Liver (tissue), 9 donors: ENCODE data around the gene TMPRSS9. TPM values are rescaled to one million over a fixed set of nuclear protein-coding genes. Genes with fewer than 3 reads are reported as not detected.

ENCODE experiments used
- DNase-seq: peaks from one replicate; pipeline ENCODE4 v3.0.0-alpha.2; 2017; ENCODE audit warnings: low spot score
- H3K27ac ChIP-seq, 2 donors: one replicate each; pipeline ENCODE4 v1.7.0; 2013; ENCODE audit warnings: inconsistent platforms in 2 of 2, low read length in 2 of 2, control low read depth in 1 of 2, low read depth in 1 of 2, mild to moderate bottlenecking in 1 of 2
- H3K27me3 ChIP-seq, 4 donors: one replicate each; pipeline versions ENCODE4 v1.6.1 to v1.7.0; 2013; ENCODE audit warnings: low read length in 3 of 4, inconsistent platforms in 1 of 4, mild to moderate bottlenecking in 1 of 4, moderate library complexity in 1 of 4; ENCODE audit not compliant: control insufficient read depth in 4 of 4, insufficient read depth in 4 of 4
- H3K36me3 ChIP-seq, 4 donors: one replicate each; pipeline versions ENCODE4 v1.6.1 to v1.7.0; 2013; ENCODE audit warnings: low read length in 3 of 4, mild to moderate bottlenecking in 3 of 4, low read depth in 1 of 4, moderate library complexity in 1 of 4; ENCODE audit not compliant: control insufficient read depth in 4 of 4, insufficient read depth in 3 of 4
- H3K4me1 ChIP-seq, 4 donors: one replicate each; pipeline versions ENCODE4 v1.6.1 to v1.7.0; 2013; ENCODE audit warnings: low read length in 3 of 4, mild to moderate bottlenecking in 3 of 4, moderate library complexity in 1 of 4; ENCODE audit not compliant: control insufficient read depth in 4 of 4, insufficient read depth in 4 of 4
- H3K4me3 ChIP-seq, 3 donors: one replicate each; pipeline versions ENCODE4 v1.6.1 to v1.7.0; 2013; ENCODE audit warnings: low read length in 3 of 3, control low read depth in 1 of 3, low read depth in 1 of 3, mild to moderate bottlenecking in 1 of 3
- H3K9ac ChIP-seq, 2 donors: one replicate each; pipeline ENCODE4 v1.7.0; 2013; ENCODE audit warnings: low read length in 2 of 2, mild to moderate bottlenecking in 2 of 2, moderate library complexity in 2 of 2, control low read depth in 1 of 2, low read depth in 1 of 2
- H3K9me3 ChIP-seq, 4 donors: one replicate each; pipeline versions ENCODE4 v1.6.1 to v1.7.0; 2013; ENCODE audit warnings: low read length in 3 of 4; ENCODE audit not compliant: control insufficient read depth in 4 of 4
- EGR1 ChIP-seq, 2 donors: IDR thresholded peaks; 2 replicates each; pipeline ENCODE4 v1.6.1; 2016 to 2018; ENCODE audit warnings: antibody characterized with exemption in 2 of 2, low read depth in 2 of 2
- FOXA1 ChIP-seq: IDR thresholded peaks from 2 replicates; pipeline ENCODE4 v1.6.1; 2016; ENCODE audit warnings: antibody characterized with exemption
- GABPA ChIP-seq, 2 donors: IDR thresholded peaks in 1 of 2; conservative IDR thresholded peaks in 1 of 2; 2 replicates each; pipeline ENCODE4 v1.6.1; 2016; ENCODE audit warnings: antibody characterized with exemption in 2 of 2, mild to moderate bottlenecking in 1 of 2, moderate library complexity in 1 of 2
- HNF4G ChIP-seq: IDR thresholded peaks from 2 replicates; pipeline ENCODE4 v1.6.1; 2016; ENCODE audit warnings: antibody characterized with exemption
- JUND ChIP-seq, 2 donors: IDR thresholded peaks; 2 replicates each; pipeline ENCODE4 v1.6.1; 2016; ENCODE audit warnings: antibody characterized with exemption in 2 of 2
- RAD21 ChIP-seq, 2 donors: IDR thresholded peaks; 2 replicates each; pipeline ENCODE4 v1.6.1; 2016; ENCODE audit warnings: antibody characterized with exemption in 2 of 2, mild to moderate bottlenecking in 2 of 2
- SP1 ChIP-seq: IDR thresholded peaks from 2 replicates; pipeline ENCODE4 v1.6.1; 2018; ENCODE audit warnings: antibody characterized with exemption, mild to moderate bottlenecking
- TAF1 ChIP-seq: conservative IDR thresholded peaks from 2 replicates; pipeline ENCODE4 v1.6.1; 2016; ENCODE audit warnings: antibody characterized with exemption, mild to moderate bottlenecking
- YY1 ChIP-seq: IDR thresholded peaks from 2 replicates; pipeline ENCODE4 v1.6.1; 2016; ENCODE audit warnings: antibody characterized with exemption, mild to moderate bottlenecking
- WGBS: extraction: QIAGEN DNeasy Blood & Tissue Kit; methylation state at CpG from one replicate; pipeline ENCODE4 v1.1.7; 2013; 5-methylcytosine and 5-hydroxymethylcytosine counted together
- polyA plus RNA-seq, 2 donors: library from polyadenylated mRNA; stranded (reverse) in 1 of 2; unstranded in 1 of 2; fragments of 200-250 nt in 1 of 2; fragments of >200 nt in 1 of 2; fragmentation: Nextera tagmentation in 1 of 2; extraction: Ambion mirVana in 1 of 2; gene quantifications; one replicate each; pipeline versions ENCODE4 v1.2.1 to v1.2.3, GENCODE V29; 2013 to 2015
- total RNA-seq, 2 donors: library from RNA; depleted of rRNA; stranded (reverse); fragments of >200 nt; gene quantifications; one replicate each; pipeline ENCODE4 v1.2.3, GENCODE V29; 2014
- TF ChIP-seq, protein P1 (sequence below): fragments of 150-350 bp; IDR thresholded peaks from 2 replicates; pipeline ENCODE4 v1.5.1; 2017; ENCODE audit warnings: improper control_type of control experiment, low read depth, low read length; ENCODE audit not compliant: missing input control
- TF ChIP-seq, protein P2 (sequence below): IDR thresholded peaks from 2 replicates; pipeline ENCODE4 v1.6.1; 2016; ENCODE audit warnings: antibody characterized with exemption, mild to moderate bottlenecking
- donor health status: healthy.
- donor health status: healthy.
- donor health status: healthy.
- donor health status: healthy.
- donor health status: healthy.

Gene TMPRSS9
- total and polyA plus RNA-seq, 4 donors, result 0.39 to 24.8 (median 1.5) TPM

DNA sequence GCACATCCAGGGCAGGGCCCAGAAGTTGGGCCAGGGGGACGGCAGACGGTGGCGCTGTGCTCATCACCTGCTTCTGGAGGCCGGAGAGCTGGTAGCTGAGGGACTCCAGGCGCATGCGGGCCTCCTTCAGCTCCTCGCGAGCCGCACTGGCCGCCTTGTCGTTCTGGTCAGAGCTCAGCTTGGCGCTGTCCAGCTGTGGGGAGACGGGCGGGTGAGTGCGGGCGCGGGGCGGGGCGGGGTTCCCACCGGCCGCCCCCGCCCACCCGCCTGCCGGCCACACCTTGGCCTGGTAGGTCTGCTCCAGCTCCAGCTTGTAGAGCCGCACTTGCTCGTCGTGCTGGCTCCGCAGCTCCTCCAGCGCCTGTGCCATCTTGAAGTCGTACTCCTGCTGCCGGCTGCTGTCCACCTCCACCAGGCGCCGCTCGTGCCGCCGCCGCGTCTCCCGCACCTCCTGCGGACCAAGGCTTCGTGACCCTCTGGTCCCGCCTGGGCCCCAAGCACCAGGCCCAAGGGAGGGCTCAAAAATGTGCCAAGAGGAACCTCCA, 74.7 kb downstream of the TMPRSS9 start:
- Histone ChIP-seq H3K4me3 (no peak overlapping the region), H3K36me3 (peaks cover 0 to 22% (median 8%) of the 10 kb centered on the region in 4 donors), H3K9me3 (no peaks in the 10 kb centered on the region), H3K4me1 (no peaks in the 10 kb centered on the region), H3K27ac (no peak overlapping the region), H3K27me3 (no peaks in the 10 kb centered on the region), H3K9ac (no peak overlapping the region)
- no peak for TF ChIP-seq JUND (IDR thresholded peaks at IDR 0.05)
- TF ChIP-seq, protein P1, sequence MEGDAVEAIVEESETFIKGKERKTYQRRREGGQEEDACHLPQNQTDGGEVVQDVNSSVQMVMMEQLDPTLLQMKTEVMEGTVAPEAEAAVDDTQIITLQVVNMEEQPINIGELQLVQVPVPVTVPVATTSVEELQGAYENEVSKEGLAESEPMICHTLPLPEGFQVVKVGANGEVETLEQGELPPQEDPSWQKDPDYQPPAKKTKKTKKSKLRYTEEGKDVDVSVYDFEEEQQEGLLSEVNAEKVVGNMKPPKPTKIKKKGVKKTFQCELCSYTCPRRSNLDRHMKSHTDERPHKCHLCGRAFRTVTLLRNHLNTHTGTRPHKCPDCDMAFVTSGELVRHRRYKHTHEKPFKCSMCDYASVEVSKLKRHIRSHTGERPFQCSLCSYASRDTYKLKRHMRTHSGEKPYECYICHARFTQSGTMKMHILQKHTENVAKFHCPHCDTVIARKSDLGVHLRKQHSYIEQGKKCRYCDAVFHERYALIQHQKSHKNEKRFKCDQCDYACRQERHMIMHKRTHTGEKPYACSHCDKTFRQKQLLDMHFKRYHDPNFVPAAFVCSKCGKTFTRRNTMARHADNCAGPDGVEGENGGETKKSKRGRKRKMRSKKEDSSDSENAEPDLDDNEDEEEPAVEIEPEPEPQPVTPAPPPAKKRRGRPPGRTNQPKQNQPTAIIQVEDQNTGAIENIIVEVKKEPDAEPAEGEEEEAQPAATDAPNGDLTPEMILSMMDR, result no peak
- no peak for TF ChIP-seq YY1
- no peak for DNase-seq
- WGBS, result 96% methylated on average over 42 of the region's 42 CpGs

DNA sequence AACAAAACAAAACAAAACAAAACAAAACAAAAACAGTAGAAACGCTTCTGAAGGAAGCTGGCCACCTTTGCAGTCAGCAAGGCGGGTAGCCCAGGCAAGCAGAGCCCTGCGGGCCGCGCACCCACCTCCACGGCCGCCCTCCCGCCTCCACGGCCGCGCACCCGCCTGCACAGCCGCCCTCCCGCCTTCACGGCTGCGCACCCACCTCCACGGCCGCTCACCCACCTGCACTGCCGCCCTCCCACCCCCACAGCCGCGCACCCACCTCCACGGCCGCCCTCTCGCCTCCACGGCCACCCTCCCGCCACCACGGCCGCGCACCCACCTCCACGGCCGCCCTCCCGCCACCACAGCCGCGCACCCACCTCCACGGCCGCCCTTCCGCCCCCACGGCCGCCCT, 76.3 kb downstream of the TMPRSS9 start:
- Histone ChIP-seq H3K27ac (no peak overlapping the region), H3K9me3 (no peaks in the 10 kb centered on the region), H3K36me3 (peaks cover 0 to 21% (median 10%) of the 10 kb centered on the region in 4 donors), H3K27me3 (no peaks in the 10 kb centered on the region), H3K4me1 (no peaks in the 10 kb centered on the region), H3K9ac (no peak overlapping the region), H3K4me3 (no peak overlapping the region)
- no peak for DNase-seq
- 98% methylated on average over 39 of the region's 39 CpGs for WGBS
- no peak for TF ChIP-seq SP1
- no peak for TF ChIP-seq GABPA (IDR thresholded peaks at IDR 0.05 in 1 of 2, conservative IDR thresholded peaks at IDR 0.05 in 1 of 2)
- no peak for TF ChIP-seq EGR1 (IDR thresholded peaks at IDR 0.05; ENCODE audit: low read depth in 2 of 2)
- TF ChIP-seq, protein P2, sequence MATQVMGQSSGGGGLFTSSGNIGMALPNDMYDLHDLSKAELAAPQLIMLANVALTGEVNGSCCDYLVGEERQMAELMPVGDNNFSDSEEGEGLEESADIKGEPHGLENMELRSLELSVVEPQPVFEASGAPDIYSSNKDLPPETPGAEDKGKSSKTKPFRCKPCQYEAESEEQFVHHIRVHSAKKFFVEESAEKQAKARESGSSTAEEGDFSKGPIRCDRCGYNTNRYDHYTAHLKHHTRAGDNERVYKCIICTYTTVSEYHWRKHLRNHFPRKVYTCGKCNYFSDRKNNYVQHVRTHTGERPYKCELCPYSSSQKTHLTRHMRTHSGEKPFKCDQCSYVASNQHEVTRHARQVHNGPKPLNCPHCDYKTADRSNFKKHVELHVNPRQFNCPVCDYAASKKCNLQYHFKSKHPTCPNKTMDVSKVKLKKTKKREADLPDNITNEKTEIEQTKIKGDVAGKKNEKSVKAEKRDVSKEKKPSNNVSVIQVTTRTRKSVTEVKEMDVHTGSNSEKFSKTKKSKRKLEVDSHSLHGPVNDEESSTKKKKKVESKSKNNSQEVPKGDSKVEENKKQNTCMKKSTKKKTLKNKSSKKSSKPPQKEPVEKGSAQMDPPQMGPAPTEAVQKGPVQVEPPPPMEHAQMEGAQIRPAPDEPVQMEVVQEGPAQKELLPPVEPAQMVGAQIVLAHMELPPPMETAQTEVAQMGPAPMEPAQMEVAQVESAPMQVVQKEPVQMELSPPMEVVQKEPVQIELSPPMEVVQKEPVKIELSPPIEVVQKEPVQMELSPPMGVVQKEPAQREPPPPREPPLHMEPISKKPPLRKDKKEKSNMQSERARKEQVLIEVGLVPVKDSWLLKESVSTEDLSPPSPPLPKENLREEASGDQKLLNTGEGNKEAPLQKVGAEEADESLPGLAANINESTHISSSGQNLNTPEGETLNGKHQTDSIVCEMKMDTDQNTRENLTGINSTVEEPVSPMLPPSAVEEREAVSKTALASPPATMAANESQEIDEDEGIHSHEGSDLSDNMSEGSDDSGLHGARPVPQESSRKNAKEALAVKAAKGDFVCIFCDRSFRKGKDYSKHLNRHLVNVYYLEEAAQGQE, result no peak
- no peak for TF ChIP-seq HNF4G
- TF ChIP-seq TAF1, result no peak
- TF ChIP-seq FOXA1, result no peak

DNA sequence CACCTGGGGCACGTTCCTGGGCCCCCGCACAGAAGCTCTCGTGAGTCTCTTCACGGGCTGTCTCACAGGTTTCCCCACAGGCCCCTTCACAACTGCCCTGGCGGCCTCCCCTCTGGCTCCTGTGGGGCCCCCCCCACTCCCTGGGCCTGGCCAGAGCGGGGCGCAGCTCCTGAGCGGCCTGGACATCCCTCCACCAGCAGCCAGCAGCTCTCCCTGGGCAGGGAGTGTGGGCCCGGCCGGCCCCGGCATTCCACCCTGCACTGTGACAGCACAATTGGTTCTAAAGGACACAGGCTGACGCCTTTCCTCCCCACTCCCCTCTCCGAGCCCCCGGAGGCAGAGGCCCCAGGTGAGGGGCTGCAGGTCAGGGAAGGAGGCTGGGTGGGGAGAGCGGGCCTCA, 76.9 kb downstream of the TMPRSS9 start:
- Histone ChIP-seq H3K27me3 (no peaks in the 10 kb centered on the region), H3K4me1 (no peaks in the 10 kb centered on the region), H3K36me3 (peaks cover 0 to 19% (median 9%) of the 10 kb centered on the region in 4 donors), H3K9me3 (no peaks in the 10 kb centered on the region), H3K27ac (no peak overlapping the region), H3K9ac (no peak overlapping the region), H3K4me3 (no peak overlapping the region)
- no peak for DNase-seq
- TF ChIP-seq RAD21 (IDR thresholded peaks at IDR 0.05), result no peak
- TF ChIP-seq SP1, result no peak
- 98% methylated on average over 15 of the region's 15 CpGs for WGBS
